Right ventricle myocardium inferior (tissue), 1 donor: ENCODE results near the gene KANTR. TPM values are rescaled to one million over a fixed set of nuclear protein-coding genes. Genes with fewer than 3 reads are reported as not detected.
A peak's percentile ranks its signal among the peaks of the same experiment; 100 is the strongest.

Experiments
- ATAC-seq: fragments of 200-7000 bp; cut with Tn5 transposase; one replicate; pipeline ENCODE4 v1.9.1; 2020; ENCODE audit warnings: mild to moderate bottlenecking, moderate library complexity
- DNase-seq: peaks from one replicate; pipeline ENCODE4 v3.0.0; 2021; ENCODE audit errors: missing footprints
- intact Hi-C: fragments of 100-400 bp; cut with DNase I; formaldehyde crosslinking; loops from one replicate; pipeline ENCODE4 v1.11.0; 2022
- total RNA-seq: library from RNA; stranded (reverse); fragmentation: NEBNext Ultra II Directional; extraction: Animal tissue kit (Norgen Biotek cat#: 25700); gene quantifications from one replicate; pipeline ENCODE4 v1.2.1, GENCODE V29; 2021
- donor health status: DM: no; HTN: yes; CAD: no; lungs with severe emphysema.

The KANTR gene
- total RNA-seq, 1 donor from 2014 or later, result 3.4 TPM

DNA sequence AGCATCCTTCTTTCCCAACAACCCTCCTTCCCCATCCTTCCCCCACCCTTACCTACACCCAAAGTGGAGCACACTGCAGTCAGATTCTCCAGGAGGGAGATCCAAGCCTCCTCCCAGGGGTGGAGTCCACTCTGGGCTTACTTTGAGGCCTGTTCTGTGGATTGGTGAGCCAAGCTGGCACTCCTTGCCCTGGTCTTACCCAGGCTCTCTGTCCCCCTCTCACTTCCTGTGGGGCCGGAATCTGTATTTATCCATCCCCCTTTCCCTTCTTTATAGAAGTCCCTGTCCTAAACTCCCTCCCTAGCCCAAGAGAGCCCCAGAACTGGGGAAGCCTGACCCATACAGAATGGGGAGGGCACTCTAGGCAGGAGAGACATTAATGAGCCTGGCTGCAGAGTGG, 15.0 kb upstream of the KANTR start:
- DNase-seq (no peak), ATAC-seq (no peak)
- intact Hi-C loops, result no loop called here

DNA sequence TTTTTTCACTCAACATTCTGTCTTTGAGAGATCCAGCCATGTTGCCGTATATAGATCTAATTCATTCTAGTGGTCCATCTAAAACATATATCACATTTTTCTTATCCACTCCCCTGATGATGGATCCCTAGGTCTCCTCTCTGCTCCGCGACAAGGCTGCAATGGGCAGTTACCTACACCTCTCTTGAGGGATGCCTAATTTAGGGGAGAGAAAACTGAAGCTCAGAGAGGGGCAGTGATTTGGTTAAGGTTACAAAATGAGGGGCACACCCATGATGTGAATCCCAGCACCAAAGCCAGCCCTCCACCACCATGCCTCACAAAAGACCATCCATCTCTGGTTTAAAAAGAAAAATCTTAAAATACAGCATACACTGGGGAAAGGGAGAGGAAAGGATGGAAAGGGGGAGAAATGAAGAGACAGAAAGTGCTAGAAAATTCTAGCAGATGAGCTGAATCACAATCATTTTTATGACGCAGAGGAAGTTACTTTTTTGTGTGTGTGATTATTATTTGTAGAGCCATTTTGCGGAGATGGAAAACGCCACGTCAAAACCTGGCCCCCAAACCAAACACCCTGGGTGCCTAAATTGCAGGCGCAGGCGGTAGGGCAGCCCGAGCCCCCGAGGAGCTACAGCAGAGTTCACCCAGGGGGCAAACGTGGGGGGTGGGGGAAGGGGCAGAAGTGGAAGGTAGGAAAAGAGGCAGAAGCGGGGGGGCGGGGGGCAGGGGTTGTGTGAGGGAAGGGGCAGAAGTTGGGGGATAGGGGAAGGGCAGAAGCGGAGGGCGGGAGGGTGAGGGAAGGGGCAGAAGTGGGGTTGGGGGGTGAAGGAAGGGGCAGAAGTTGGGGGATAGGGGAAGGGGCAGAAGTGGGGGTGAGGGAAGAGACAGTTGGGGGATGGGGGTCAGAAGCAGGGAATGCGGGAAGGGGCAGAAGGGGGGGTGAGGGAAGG, 13.0 kb upstream of the KANTR start:
- ATAC-seq, result no peak
- no peak for DNase-seq
- intact Hi-C loops, result no loop called here

DNA sequence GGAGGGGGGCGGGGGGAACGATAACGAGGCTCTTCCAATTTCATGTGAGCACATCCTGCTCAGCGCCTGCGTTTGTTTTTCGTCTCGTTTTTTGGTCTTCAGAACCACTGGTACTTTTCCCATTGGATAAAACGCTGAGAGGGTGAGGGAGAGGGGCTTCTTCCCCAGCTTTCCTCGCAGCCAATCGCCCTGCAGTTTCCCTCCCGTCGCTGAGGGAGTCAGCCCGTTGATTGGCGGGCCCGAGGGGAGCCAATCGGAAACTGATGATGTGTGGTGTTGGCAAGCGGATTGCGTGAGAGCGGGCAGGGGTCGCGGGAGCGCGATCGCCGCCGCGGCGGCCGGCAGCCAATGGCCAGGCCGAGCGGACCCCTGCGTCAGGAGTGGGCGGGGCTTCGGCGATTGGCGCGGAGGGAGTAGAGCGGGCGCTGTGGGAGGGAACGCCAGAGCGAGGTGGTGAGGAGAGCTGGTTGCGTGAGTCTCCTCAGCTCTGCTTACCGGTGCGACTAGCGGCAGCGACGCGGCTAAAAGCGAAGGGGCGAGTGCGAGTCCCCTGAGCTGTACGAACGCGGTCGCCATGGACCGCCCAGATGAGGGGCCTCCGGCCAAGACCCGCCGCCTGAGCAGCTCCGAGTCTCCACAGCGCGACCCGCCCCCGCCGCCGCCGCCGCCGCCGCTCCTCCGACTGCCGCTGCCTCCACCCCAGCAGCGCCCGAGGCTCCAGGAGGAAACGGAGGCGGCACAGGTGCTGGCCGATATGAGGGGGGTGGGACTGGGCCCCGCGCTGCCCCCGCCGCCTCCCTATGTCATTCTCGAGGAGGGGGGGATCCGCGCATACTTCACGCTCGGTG, 11.8 kb upstream of the KANTR start, which contains the start of gene TSPYL2:
TSPYL2 (plus strand) TSS at position 443 of the 848 bp plus-strand sequence; CDS start at position 575, 132 bp downstream.
- peak; percentile 94 for DNase-seq
- intact Hi-C loops, result loop anchor here (1.0 kb wide), 1 partner anchor 11 kb away; no protein-coding TSS in a partner anchor
- peak; percentile 96 for ATAC-seq

DNA sequence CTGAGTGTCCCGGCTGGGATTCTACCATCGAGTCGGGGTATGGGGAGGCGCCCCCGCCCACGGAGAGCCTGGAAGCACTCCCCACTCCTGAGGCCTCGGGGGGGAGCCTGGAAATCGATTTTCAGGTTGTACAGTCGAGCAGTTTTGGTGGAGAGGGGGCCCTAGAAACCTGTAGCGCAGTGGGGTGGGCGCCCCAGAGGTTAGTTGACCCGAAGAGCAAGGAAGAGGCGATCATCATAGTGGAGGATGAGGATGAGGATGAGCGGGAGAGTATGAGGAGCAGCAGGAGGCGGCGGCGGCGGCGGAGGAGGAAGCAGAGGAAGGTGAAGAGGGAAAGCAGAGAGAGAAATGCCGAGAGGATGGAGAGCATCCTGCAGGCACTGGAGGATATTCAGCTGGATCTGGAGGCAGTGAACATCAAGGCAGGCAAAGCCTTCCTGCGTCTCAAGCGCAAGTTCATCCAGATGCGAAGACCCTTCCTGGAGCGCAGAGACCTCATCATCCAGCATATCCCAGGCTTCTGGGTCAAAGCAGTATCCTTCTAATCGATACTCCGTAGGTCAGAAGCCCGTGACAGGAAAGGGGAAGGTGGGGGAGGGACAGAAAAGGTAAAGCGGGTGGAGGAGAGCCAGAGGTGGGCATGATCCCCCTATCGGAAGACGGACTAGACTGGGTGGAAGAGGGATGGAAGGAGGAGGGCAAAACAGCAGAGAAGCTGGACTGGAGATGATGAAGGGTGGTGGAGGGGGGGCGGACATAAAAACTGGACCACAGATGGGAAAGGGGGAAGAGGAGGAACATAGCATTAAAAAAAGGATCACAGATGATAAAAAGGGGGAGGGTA, 10.9 kb upstream of the KANTR start:
- intact Hi-C loops, result loop anchor here (1.0 kb wide), 1 partner anchor 10 kb away; no protein-coding TSS in a partner anchor
- no peak for DNase-seq
- no peak for ATAC-seq

DNA sequence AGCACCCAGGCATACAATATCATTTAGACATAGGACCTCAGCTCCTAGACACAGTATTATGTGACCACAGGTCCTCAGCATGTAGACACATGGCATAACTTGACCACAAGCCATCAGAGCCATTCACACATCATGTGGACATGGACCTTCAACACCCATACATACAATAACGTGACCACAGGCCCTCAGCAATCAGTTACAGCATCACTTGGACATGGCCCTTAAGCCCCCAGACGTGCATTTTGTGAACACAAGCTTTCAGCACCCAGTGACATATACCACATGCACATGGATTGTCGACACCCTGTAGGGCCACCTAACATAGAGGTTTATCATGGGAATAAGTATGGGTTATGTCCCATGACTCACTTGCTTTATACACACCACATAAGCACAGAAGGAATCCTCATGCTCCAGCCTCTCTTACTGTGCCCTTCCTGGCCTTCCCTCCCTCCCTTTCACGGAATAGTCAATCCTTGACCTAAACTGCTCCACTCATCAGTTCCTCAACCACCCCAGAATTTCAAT, 9.8 kb upstream of the KANTR start:
- no peak for DNase-seq
- intact Hi-C loops, result no loop called here
- no peak for ATAC-seq

DNA sequence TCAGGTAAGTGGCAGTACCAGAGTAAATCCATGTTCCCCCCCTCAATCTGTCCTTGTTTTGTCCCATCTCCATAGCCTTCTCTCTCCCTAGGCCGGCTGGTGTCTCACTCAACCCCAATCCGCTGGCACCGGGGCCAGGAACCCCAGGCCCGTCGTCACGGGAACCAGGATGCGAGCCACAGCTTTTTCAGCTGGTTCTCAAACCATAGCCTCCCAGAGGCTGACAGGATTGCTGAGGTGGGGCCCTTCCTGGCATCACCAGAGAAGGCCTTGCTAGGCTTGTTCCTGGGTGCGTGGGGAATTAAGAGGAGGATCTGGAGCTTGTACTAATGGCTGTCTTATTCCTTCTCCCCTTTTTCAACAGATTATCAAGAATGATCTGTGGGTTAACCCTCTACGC, 9.1 kb upstream of the KANTR start:
- ATAC-seq (no peak), DNase-seq (no peak)
- intact Hi-C loops, result no loop called here

DNA sequence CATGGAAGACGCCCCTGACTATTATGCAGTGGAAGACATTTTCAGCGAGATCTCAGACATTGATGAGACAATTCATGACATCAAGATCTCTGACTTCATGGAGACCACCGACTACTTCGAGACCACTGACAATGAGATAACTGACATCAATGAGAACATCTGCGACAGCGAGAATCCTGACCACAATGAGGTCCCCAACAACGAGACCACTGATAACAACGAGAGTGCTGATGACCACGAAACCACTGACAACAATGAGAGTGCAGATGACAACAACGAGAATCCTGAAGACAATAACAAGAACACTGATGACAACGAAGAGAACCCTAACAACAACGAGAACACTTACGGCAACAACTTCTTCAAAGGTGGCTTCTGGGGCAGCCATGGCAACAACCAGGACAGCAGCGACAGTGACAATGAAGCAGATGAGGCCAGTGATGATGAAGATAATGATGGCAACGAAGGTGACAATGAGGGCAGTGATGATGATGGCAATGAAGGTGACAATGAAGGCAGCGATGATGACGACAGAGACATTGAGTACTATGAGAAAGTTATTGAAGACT, 8.2 kb upstream of the KANTR start:
- DNase-seq (no peak), ATAC-seq (no peak)
- intact Hi-C loops, result no loop called here

DNA sequence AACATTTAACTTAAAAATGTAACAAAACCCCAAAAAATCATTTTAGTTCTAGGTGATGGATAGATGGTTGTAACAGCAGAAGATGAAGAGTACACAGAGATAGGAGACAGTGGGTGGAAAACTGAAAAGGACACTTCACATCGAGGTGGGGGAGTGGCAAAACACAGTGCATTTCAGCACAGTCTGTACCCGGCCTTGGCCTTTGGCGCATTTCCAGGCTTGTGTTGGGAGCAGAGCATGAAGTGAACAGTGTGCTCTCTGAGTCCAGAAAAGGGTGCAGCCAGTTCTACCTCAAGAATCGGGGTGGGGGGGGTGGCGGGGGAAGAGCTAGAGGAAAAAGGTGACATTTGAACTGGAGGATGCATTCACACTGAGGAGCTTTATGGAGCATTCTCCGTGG, 7.5 kb upstream of the KANTR start:
- ATAC-seq (peak; percentile 18), DNase-seq (peak; percentile 85)
- intact Hi-C loops, result no loop called here

DNA sequence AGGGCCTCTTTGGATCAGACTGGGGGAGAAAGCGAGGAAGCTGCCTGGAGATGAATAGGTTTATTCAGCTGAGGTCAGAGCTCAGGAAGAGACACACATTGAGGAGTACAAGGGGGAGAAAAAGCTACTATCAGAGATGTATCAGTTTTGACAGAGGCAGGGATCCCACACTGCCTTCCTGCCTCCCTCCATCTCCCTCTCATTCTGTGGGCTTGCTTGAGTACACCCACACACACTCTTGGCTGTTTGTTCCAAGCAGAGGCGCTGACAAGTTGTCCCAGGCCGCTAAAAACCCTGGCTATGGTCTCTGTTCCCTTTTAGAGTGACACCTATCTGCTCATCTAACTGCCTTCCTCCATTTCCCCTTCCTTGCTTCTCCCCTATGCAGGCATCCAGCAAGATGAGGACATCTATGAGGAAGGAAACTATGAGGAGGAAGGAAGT, 6.5 kb upstream of the KANTR start:
- ATAC-seq (no peak), DNase-seq (no peak)
- intact Hi-C loops, result no loop called here

DNA sequence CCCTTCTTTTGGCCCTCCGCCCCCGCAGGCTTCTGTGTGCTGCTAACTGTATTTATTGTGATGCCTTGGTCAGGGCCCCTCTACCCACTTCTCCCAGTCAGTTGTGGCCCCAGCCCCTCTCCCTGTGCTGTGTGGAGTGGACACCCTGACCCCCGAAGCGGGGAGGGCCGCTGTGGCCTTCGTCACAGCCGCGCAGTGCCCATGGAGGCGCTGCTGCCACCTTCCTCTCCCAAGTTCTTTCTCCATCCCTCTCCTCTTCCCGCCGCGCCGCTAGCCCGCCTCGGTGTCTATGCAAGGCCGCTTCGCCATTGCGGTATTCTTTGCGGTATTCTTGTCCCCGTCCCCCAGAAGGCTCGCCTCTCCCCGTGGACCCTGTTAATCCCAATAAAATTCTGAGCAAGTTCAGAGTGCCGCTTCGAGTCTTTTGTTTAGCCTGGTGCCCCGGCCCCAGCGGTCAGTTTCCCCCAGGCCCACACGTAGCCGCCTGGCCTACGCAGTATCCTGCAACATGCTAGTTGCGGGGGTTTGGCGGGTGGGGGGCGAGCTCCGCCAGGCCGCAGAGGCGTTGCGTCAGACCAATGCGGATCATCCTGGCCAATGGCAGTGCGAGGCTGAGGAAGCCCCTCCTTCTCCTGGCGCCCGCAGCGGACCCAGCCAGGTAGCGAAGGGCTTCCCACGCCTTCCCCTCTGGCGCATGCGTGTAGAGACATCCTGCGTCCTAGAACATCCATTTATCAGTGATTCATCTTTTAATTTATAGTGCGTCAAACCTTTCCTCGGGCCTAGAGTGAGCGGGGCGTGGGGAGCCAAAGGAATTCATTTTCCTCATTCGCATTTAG, 5.6 kb upstream of the KANTR start:
- peak; percentile 86 for DNase-seq
- intact Hi-C loops, result no loop called here
- peak; percentile 86 for ATAC-seq

DNA sequence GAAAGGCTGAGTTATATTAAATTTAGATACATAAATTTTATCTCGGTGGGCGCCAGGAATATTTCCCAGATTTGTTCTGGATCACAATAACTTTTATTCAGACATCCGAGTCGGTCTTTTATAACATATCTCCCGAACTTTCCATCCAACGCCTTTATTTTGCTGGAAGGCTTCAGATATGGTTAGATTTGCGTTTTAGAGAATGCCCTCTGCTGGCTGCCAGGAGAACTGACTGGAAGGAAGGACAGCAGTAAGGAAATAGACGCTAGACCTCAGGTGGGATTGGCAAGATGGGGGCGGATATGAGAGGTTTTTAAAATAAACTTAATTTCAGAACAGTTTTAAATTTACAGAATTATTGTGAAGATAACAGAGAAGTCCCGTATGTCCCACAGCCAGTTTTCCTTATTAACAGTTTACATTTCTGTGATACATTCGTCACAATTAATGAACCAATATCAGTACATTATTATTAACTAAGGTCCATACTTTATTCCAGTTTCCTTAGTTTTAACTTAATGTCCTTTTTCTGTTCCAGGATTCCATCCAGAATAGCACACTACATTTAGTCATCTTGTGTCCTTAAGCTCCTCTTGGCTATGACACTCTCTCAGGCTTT, 4.6 kb upstream of the KANTR start:
- ATAC-seq (no peak), DNase-seq (no peak)
- intact Hi-C loops, result loop anchor here (1.0 kb wide), 1 partner anchor 18 kb away; no protein-coding TSS in a partner anchor

DNA sequence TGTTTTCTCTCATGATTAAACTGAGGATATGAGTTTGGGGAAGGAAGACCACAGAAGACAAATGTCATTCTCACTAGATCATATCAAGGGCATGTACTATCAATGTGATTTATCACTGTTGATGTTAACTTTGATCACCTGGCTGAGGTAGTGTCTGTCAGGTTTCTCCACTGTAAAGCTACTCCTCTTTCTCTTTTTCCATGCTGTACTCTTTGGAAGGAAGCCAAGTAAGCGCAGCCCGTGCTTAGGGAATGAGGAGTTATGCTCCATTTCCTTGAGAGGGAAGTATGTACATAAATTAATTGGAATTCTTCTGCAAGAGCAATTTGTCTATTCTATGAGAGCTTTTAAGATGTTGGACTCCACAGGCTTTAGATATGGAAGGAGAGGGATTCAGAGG, 4.0 kb upstream of the KANTR start:
- ATAC-seq, result no peak
- intact Hi-C loops, result loop anchor here (1.0 kb wide), 1 partner anchor 19 kb away; no protein-coding TSS in a partner anchor

DNA sequence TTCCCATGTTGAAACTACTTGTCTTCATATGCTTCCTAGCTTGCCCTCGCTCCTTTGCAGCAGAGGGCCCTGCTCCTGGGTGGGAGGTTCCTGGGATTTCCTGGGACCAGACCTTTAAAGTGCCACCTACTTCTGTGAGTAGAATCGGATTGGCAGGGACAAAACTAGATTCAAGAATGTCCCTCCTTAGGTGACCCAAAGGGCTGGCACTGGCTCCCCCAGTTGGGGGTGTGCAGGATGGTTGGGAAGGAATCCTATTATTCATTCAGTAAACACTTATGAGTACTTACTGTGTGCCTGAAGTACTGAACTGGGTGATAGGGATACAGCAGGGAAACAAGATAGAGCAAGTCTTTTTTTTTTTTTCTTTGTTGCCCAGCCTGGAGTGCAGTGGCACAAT, 2.6 kb upstream of the KANTR start:
- DNase-seq, result no peak
- no peak for ATAC-seq
- intact Hi-C loops, result no loop called here

More for the DNA sequence above, 4.0 kb upstream of the KANTR start:
- DNase-seq, result no peak

DNA sequence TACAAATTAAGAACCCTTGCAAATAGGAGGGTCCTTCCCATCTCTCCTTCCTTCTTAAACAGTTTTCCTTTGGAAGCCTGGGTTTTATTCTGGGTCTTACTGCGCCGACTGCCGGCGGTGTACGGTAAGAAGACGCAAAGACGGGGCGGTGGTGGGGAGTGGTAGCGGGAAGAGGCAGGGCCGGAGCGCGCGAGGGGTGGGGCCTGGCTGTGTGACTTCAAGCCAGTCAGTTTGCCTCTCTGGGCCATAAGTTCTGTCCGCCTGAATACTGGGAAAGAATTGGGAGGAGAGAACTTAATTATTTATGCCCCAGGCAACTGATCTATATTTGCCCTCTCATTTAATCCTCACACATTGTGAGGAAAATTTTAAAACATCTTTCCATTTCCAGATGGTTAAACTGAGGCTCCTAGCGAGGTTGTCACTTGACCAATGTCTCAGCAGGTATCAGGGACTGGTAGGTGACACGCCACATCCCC, 726 bp upstream of the KANTR start:
- peak; percentile 81 for ATAC-seq
- peak; percentile 92 for DNase-seq
- intact Hi-C loops, result loop anchor here (1.0 kb wide), 2 partner anchors 11 to 22 kb away; partner anchors contain the start of gene TSPYL2

DNA sequence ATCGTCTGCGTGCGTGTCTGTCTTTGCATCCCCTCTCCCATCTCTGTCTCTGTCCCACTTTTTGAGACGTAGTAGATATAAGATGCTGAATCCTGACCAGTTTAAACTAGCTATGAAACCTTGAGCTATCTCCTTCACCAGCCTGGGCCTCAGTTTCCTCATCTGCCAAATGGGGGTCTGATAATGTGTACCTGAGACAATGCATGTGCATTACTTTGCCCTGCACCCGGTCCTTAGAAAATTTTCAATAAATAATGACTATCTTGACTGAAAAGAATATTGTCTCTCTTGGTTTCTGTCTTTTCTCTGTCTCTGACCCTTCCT, 602 bp downstream of the KANTR start:
- ATAC-seq (no peak), DNase-seq (no peak)
- intact Hi-C loops, result no loop called here

DNA sequence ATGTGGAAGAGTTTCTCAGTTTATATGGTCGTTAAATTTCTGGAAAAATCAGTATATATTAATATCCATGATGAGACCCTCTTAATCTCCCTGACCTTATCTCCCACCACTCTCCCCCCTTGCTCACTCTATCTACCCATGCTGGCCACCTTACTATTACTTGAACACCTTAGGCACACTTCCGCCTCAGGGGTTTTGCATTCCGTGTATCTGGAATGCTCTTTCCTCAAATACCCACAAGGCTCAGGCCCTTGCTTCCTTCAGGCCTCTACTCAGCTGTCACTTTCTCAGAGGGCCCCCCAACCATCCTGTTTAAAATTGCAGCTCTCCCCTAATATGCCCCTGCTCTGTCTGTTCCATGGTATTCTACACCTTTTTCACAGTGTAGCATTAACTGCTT, 1.9 kb downstream of the KANTR start:
- DNase-seq, result no peak
- intact Hi-C loops, result no loop called here
- no peak for ATAC-seq
